Liver (tissue), 9 donors: Measurements from ENCODE around the gene FUBP1. TPM values are rescaled to one million over a fixed set of nuclear protein-coding genes. Genes with fewer than 3 reads are reported as not detected.
"Not testable (repeated sequence)": the region's sequence is repeated elsewhere in the genome, so short reads cannot be mapped to it uniquely, and the experiment has no call there.

ENCODE experiments used
- DNase-seq: peaks from one replicate; pipeline ENCODE4 v3.0.0-alpha.2; 2017; ENCODE audit warnings: low spot score
- H3K27ac ChIP-seq, 2 donors: one replicate each; pipeline ENCODE4 v1.7.0; 2013; ENCODE audit warnings: inconsistent platforms in 2 of 2, low read length in 2 of 2, control low read depth in 1 of 2, low read depth in 1 of 2, mild to moderate bottlenecking in 1 of 2
- H3K27me3 ChIP-seq, 4 donors: one replicate each; pipeline versions ENCODE4 v1.6.1 to v1.7.0; 2013; ENCODE audit warnings: low read length in 3 of 4, inconsistent platforms in 1 of 4, mild to moderate bottlenecking in 1 of 4, moderate library complexity in 1 of 4; ENCODE audit not compliant: control insufficient read depth in 4 of 4, insufficient read depth in 4 of 4
- H3K36me3 ChIP-seq, 4 donors: one replicate each; pipeline versions ENCODE4 v1.6.1 to v1.7.0; 2013; ENCODE audit warnings: low read length in 3 of 4, mild to moderate bottlenecking in 3 of 4, low read depth in 1 of 4, moderate library complexity in 1 of 4; ENCODE audit not compliant: control insufficient read depth in 4 of 4, insufficient read depth in 3 of 4
- H3K4me1 ChIP-seq, 4 donors: one replicate each; pipeline versions ENCODE4 v1.6.1 to v1.7.0; 2013; ENCODE audit warnings: low read length in 3 of 4, mild to moderate bottlenecking in 3 of 4, moderate library complexity in 1 of 4; ENCODE audit not compliant: control insufficient read depth in 4 of 4, insufficient read depth in 4 of 4
- H3K4me3 ChIP-seq, 3 donors: one replicate each; pipeline versions ENCODE4 v1.6.1 to v1.7.0; 2013; ENCODE audit warnings: low read length in 3 of 3, control low read depth in 1 of 3, low read depth in 1 of 3, mild to moderate bottlenecking in 1 of 3
- H3K9ac ChIP-seq, 2 donors: one replicate each; pipeline ENCODE4 v1.7.0; 2013; ENCODE audit warnings: low read length in 2 of 2, mild to moderate bottlenecking in 2 of 2, moderate library complexity in 2 of 2, control low read depth in 1 of 2, low read depth in 1 of 2
- H3K9me3 ChIP-seq, 4 donors: one replicate each; pipeline versions ENCODE4 v1.6.1 to v1.7.0; 2013; ENCODE audit warnings: low read length in 3 of 4; ENCODE audit not compliant: control insufficient read depth in 4 of 4
- ATF3 ChIP-seq: IDR thresholded peaks from 2 replicates; pipeline ENCODE4 v1.6.1; 2016; ENCODE audit warnings: antibody characterized with exemption
- CTCF ChIP-seq: fragments of 150-350 bp; IDR thresholded peaks from 2 replicates; pipeline ENCODE4 v1.5.1; 2017; ENCODE audit warnings: improper control_type of control experiment, low read depth, low read length; ENCODE audit not compliant: missing input control
- EGR1 ChIP-seq, 2 donors: IDR thresholded peaks; 2 replicates each; pipeline ENCODE4 v1.6.1; 2016 to 2018; ENCODE audit warnings: antibody characterized with exemption in 2 of 2, low read depth in 2 of 2
- FOXA1 ChIP-seq: IDR thresholded peaks from 2 replicates; pipeline ENCODE4 v1.6.1; 2016; ENCODE audit warnings: antibody characterized with exemption
- FOXA2 ChIP-seq: IDR thresholded peaks from 2 replicates; pipeline ENCODE4 v1.6.1; 2016; ENCODE audit warnings: antibody characterized with exemption
- GABPA ChIP-seq, 2 donors: IDR thresholded peaks in 1 of 2; conservative IDR thresholded peaks in 1 of 2; 2 replicates each; pipeline ENCODE4 v1.6.1; 2016; ENCODE audit warnings: antibody characterized with exemption in 2 of 2, mild to moderate bottlenecking in 1 of 2, moderate library complexity in 1 of 2
- HNF4G ChIP-seq: IDR thresholded peaks from 2 replicates; pipeline ENCODE4 v1.6.1; 2016; ENCODE audit warnings: antibody characterized with exemption
- JUND ChIP-seq, 2 donors: IDR thresholded peaks; 2 replicates each; pipeline ENCODE4 v1.6.1; 2016; ENCODE audit warnings: antibody characterized with exemption in 2 of 2
- MAX ChIP-seq: IDR thresholded peaks from 2 replicates; pipeline ENCODE4 v1.6.1; 2016; ENCODE audit warnings: antibody characterized with exemption
- NR2F2 ChIP-seq: IDR thresholded peaks from 2 replicates; pipeline ENCODE4 v1.6.1; 2016; ENCODE audit warnings: antibody characterized with exemption
- RAD21 ChIP-seq, 2 donors: IDR thresholded peaks; 2 replicates each; pipeline ENCODE4 v1.6.1; 2016; ENCODE audit warnings: antibody characterized with exemption in 2 of 2, mild to moderate bottlenecking in 2 of 2
- REST ChIP-seq: IDR thresholded peaks from 2 replicates; pipeline ENCODE4 v1.6.1; 2016; ENCODE audit warnings: antibody characterized with exemption, mild to moderate bottlenecking
- RXRA ChIP-seq, 2 donors: IDR thresholded peaks; 2 replicates each; pipeline ENCODE4 v1.6.1; 2017 to 2018; ENCODE audit warnings: antibody characterized with exemption in 2 of 2, mild to moderate bottlenecking in 1 of 2
- SP1 ChIP-seq: IDR thresholded peaks from 2 replicates; pipeline ENCODE4 v1.6.1; 2018; ENCODE audit warnings: antibody characterized with exemption, mild to moderate bottlenecking
- TAF1 ChIP-seq: conservative IDR thresholded peaks from 2 replicates; pipeline ENCODE4 v1.6.1; 2016; ENCODE audit warnings: antibody characterized with exemption, mild to moderate bottlenecking
- YY1 ChIP-seq: IDR thresholded peaks from 2 replicates; pipeline ENCODE4 v1.6.1; 2016; ENCODE audit warnings: antibody characterized with exemption, mild to moderate bottlenecking
- ZBTB33 ChIP-seq: IDR thresholded peaks from 2 replicates; pipeline ENCODE4 v1.6.1; 2016; ENCODE audit warnings: antibody characterized with exemption
- WGBS: extraction: QIAGEN DNeasy Blood & Tissue Kit; methylation state at CpG from one replicate; pipeline ENCODE4 v1.1.7; 2013; 5-methylcytosine and 5-hydroxymethylcytosine counted together
- polyA plus RNA-seq, 2 donors: library from polyadenylated mRNA; stranded (reverse) in 1 of 2; unstranded in 1 of 2; fragments of 200-250 nt in 1 of 2; fragments of >200 nt in 1 of 2; fragmentation: Nextera tagmentation in 1 of 2; extraction: Ambion mirVana in 1 of 2; gene quantifications; one replicate each; pipeline versions ENCODE4 v1.2.1 to v1.2.3, GENCODE V29; 2013 to 2015
- total RNA-seq, 2 donors: library from RNA; depleted of rRNA; stranded (reverse); fragments of >200 nt; gene quantifications; one replicate each; pipeline ENCODE4 v1.2.3, GENCODE V29; 2014
- donor health status: healthy.
- donor health status: healthy.
- donor health status: healthy.
- donor health status: healthy.
- donor health status: healthy.

Gene FUBP1
- total and polyA plus RNA-seq, 4 donors = 16.3 to 97.4 (median 47.2) TPM

GRCh38 chr1:77984629-77985028, 5.8 kb upstream of the FUBP1 start:
- TF ChIP-seq YY1 (no peak), TAF1 (no peak), FOXA1 (no peak), GABPA (IDR thresholded peaks at IDR 0.05 in 1 of 2, conservative IDR thresholded peaks at IDR 0.05 in 1 of 2) (no peak), SP1 (no peak), RAD21 (IDR thresholded peaks at IDR 0.05) (no peak), RXRA (IDR thresholded peaks at IDR 0.05) (no peak), NR2F2 (no peak), ZBTB33 (no peak), EGR1 (IDR thresholded peaks at IDR 0.05; ENCODE audit: low read depth in 2 of 2) (no peak)
- peaks cover 0 to 12% (median 4%) of the 10 kb centered on the region in 4 donors for H3K4me1 ChIP-seq
- no peak overlapping the region for H3K27ac ChIP-seq
- H3K27me3 ChIP-seq = no peaks in the 10 kb centered on the region
- no peak for DNase-seq
- no peak overlapping the region for H3K9ac ChIP-seq
- WGBS = 95% methylated on average over 4 of the region's 4 CpGs
- H3K9me3 ChIP-seq = no peaks in the 10 kb centered on the region
- H3K4me3 ChIP-seq = no peak overlapping the region
- H3K36me3 ChIP-seq = no peaks in the 10 kb centered on the region

- Histone ChIP-seq H3K4me3 (no peak overlapping the region), H3K36me3 (no peaks in the 10 kb centered on the region), H3K27me3 (no peaks in the 10 kb centered on the region), H3K9ac (peak overlapping the region in 1 of 2 donors; percentile 29), H3K4me1 (peaks cover 0 to 13% (median 5%) of the 10 kb centered on the region in 4 donors), H3K9me3 (no peaks in the 10 kb centered on the region), H3K27ac (no peak overlapping the region)
- TF ChIP-seq TAF1 = no peak
- no peak for TF ChIP-seq RAD21 (IDR thresholded peaks at IDR 0.05)
- TF ChIP-seq YY1 = no peak
- TF ChIP-seq SP1 = no peak
- no peak for TF ChIP-seq HNF4G
- no peak for TF ChIP-seq GABPA (IDR thresholded peaks at IDR 0.05 in 1 of 2, conservative IDR thresholded peaks at IDR 0.05 in 1 of 2)
- no peak for TF ChIP-seq FOXA1
- TF ChIP-seq NR2F2 = no peak
- no peak for TF ChIP-seq CTCF
- no peak for TF ChIP-seq FOXA2
- no peak for TF ChIP-seq RXRA (IDR thresholded peaks at IDR 0.05)
- no peak for TF ChIP-seq JUND (IDR thresholded peaks at IDR 0.05)
- no peak for TF ChIP-seq EGR1 (IDR thresholded peaks at IDR 0.05; ENCODE audit: low read depth in 2 of 2)
- TF ChIP-seq REST = no peak
- no peak for TF ChIP-seq ATF3
- no peak for TF ChIP-seq MAX
- DNase-seq = no peak
Measured at GRCh38 chr1:77983997-77984355, 5.1 kb upstream of the FUBP1 start.

- not testable (repeated sequence) for H3K36me3 ChIP-seq, H3K27ac ChIP-seq, H3K9me3 ChIP-seq, H3K27me3 ChIP-seq, H3K4me3 ChIP-seq, H3K9ac ChIP-seq, DNase-seq
- WGBS = 80% methylated on average over 8 of the region's 8 CpGs
- peaks cover 0 to 13% (median 5%) of the 10 kb centered on the region in 4 donors for H3K4me1 ChIP-seq
Measured at GRCh38 chr1:77983352-77983996, 4.6 kb upstream of the FUBP1 start.
